ENCODE data around the gene SCN1B.
"Not testable (repeated sequence)": the region's sequence is repeated elsewhere in the genome, so short reads cannot be mapped to it uniquely, and the experiment has no call there.

The SCN1B gene

DNA sequence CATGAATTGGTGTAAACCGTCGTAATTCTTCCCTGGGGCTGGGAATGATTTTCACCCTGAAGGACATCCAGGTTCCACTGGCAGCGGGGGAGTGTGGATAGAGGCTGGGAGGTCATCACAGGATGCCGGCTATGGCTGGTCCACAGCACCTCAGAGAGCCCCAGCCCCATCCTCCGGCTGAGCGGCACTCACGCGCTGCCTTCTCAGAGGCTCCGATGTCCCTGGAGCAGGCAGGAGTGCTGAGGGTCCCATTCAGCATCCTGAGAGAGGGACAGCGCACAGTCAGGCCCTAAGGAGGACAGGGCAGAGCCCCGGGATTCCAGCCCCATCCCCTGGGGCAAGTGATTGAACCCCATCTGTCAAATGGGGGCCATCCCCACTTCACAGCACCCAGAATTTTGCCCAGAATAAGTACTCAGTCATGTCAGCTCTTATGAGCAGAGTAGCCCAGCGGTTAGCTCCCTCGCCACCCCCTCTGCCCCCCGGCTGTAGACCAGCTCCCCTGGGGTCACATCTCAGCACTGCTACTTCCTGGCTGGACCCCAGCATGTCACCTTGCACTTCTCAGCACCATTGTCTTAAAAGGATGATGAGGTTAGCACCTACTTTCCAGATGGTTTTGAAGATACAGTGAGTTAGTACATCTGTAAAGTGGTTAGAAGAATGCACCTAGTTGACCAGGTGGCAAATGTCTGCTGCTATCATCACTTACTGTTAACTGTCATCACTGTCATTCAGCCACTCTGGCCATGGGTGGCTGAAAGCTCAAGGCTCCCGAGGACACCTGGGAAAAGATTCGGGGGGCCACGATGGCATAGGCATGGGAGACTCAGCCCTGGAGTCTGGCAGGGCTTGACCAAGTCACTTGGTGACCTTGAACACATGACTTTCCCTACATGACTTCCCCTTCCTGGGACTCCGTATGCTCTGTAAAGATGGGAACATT is 18.3 kb upstream of the SCN1B start:
- no peak for DNase-seq (ENCODE audit: low spot score)
- TF ChIP-seq, protein P1, sequence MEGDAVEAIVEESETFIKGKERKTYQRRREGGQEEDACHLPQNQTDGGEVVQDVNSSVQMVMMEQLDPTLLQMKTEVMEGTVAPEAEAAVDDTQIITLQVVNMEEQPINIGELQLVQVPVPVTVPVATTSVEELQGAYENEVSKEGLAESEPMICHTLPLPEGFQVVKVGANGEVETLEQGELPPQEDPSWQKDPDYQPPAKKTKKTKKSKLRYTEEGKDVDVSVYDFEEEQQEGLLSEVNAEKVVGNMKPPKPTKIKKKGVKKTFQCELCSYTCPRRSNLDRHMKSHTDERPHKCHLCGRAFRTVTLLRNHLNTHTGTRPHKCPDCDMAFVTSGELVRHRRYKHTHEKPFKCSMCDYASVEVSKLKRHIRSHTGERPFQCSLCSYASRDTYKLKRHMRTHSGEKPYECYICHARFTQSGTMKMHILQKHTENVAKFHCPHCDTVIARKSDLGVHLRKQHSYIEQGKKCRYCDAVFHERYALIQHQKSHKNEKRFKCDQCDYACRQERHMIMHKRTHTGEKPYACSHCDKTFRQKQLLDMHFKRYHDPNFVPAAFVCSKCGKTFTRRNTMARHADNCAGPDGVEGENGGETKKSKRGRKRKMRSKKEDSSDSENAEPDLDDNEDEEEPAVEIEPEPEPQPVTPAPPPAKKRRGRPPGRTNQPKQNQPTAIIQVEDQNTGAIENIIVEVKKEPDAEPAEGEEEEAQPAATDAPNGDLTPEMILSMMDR (IDR thresholded peaks at IDR 0.05; ENCODE audit: extremely low read depth, missing control alignments), result no peak

DNA sequence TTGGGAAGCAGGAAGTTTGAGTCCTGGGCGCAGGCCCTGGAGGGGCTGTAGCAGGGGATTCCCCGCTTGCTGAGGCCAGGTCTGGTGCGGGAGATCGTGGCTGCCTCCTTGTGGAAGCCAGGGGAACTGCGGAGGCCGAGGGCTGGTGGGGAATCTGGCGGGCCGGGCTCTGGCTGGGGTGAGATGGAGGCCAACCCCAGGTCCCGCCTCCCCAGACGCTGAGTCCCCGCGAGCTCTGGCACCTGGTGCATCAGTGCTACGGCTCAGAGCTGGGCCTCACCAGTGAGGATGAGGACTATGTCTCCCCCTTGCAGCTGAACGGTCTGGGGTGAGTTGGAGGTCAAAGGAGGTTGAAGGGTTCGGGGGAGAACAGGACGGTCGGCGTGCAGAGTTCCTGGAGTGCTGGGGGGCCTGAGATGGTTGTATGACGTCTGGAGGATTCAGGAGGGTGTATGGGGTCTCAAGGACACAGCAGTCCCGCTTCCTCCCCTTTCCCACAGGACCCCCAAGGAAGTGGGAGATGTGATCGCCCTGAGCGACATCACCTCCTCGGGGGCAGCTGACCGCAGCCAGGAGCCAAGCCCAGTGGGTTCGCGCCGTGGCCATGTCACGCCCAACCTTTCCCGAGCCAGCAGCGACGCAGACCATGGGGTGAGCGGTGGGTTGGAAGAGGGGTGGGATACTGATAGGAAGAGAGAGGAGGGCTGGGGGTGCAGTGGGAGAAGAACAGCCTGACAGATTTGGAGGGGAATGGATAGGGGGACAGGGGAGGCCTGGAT is 17.0 kb upstream of the SCN1B start:
- TF ChIP-seq, protein P1 (IDR thresholded peaks at IDR 0.05; ENCODE audit: extremely low read depth, missing control alignments), result peak; percentile 94

DNA sequence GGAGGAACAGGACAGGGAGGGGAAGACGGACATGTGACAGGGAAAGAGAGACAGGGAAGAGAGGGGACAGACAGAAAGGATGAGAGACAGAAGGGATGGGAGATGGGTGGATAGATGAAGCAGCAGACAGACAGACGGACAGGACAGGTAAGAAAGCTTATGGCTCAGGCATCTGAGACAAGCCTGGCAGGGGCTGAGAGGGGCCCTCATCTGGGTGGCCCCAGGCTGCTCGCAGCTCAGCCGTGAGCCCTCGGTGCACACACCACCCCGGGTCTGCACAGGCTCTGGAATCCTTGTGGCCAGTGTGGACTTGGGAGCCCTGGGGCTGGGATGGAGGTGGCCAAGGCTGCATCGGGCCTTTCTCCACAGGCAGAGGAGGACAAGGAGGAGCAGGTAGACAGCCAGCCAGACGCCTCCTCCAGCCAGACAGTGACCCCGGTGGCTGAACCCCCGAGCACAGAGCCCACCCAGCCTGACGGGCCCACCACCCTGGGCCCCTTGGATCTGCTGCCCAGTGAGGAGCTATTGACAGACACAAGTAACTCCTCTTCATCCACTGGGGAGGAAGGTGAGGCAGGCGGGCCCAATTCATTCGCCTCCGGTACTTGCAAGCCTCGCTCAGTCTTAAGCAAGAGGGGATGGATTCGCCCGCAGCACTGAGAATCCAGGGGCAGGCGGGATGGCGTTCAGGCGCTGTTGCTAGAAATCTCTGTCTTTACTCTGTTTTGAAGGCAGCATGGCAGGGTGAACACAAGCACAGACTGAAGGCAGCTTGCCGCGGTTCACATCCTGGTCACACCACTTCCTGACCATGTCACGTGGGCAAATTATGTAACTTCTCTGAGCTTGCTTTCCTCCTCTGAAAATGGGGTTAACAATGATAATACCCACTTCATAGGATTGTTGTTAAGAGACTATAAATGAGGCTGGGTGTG is 16.2 kb upstream of the SCN1B start:
- TF ChIP-seq, protein P1 (IDR thresholded peaks at IDR 0.05; ENCODE audit: extremely low read depth, missing control alignments), result no peak
- DNase-seq (ENCODE audit: low spot score), result no peak

More for the DNA sequence above, 17.0 kb upstream of the SCN1B start:
- peak; percentile 92 for DNase-seq (ENCODE audit: low spot score)

DNA sequence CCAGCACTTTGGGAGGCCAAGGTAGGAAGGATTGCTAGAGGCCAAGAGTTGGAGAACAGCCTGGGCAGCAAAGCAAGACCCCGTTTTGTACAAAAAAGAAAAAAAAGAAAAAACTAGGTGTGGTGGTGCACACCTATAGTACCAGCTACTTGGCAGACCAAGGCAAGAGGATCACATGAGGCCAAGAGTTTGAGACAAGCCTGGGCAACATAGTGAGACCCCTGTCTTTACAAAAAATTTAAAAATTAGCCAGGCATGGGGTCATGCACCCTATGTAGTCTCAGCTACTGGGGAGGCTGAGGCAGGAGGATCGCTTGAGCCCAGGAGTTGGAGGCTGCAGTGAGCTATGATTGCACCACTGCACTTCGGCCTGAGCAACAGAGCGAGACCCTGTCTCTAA is 15.5 kb upstream of the SCN1B start:
- DNase-seq (ENCODE audit: low spot score), result not testable (repeated sequence)

DNA sequence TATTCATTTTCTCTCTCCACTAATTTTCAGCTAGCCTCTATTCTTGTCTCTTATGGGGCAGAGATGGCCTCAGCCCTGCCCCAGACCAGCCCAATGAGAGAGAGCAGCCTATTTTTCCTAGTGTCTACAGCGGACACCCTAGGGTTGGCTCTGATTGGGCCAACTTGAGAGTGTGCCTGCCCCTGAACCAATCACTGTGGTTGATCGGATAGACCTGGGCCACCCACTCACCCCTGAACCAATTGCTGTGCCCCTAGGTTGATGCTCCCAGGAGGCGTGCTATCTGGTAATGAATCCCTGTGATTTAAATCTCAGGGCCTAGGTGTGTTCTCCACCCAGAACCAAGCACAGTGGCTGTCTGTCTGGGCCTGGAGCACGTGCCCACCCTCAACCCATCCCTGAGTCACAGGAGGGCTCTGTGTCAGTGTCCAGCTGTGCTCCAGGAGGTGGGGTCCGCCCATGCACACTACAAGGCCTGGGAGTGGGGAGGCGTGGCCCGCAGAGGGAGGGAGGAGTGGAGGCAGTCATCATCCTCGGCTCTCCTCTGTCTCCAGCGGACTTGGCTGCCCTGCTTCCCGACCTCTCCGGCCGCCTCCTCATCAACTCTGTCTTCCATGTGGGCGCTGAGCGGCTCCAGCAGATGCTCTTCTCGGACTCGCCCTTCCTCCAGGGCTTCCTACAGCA is 14.9 kb upstream of the SCN1B start:
- DNase-seq (ENCODE audit: low spot score), result no peak
- TF ChIP-seq, protein P1 (IDR thresholded peaks at IDR 0.05; ENCODE audit: extremely low read depth, missing control alignments), result no peak

DNA sequence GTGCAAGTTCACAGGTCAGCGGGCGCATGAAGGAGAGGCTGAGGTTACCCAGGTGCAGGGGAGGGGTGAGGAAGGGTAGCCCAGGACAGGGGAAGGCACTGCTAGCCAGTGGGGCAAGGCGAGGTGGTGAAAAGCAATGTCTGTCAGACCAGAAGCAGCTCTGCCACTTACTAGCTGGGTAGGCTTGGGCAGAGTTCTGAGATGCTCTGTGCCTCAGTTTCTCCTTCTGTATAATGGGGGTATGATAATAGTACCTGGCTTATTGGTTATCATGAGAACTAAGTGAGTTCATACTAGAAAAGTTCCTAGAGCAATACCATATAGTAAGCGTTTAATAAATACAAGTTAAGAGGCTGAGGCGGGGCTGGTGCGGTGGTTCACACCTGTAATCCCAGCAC is 14.3 kb upstream of the SCN1B start:
- TF ChIP-seq, protein P1 (IDR thresholded peaks at IDR 0.05; ENCODE audit: extremely low read depth, missing control alignments), result no peak

DNA sequence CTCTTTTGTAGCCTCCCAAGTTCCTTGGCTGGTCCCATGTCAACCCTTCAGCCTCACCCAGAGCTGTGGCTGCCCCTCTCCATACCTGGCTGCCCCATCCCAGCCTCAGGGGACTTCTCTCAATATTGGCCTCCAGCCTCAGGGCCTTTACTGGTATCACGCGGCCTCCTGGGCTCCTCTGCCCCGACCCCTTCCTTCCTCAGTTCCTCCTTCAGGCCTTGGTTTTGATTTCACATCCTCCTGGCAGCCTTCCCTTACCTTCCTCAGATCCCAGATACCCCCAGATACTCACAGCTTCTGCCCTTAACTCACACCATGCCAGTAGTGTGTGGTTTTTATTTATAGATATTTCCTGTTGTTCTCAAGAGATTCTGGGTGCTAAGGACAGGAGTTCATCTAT is 12.8 kb upstream of the SCN1B start:
- no peak for DNase-seq (ENCODE audit: low spot score)
- TF ChIP-seq, protein P1 (IDR thresholded peaks at IDR 0.05; ENCODE audit: extremely low read depth, missing control alignments), result no peak

More for the DNA sequence above, 14.3 kb upstream of the SCN1B start:
- DNase-seq (ENCODE audit: low spot score), result no peak

All from GM20000 (cell line).